Stomach (tissue), 9 donors: Measurements from ENCODE around the gene MYCL. TPM values are rescaled to one million over a fixed set of nuclear protein-coding genes. Genes with fewer than 3 reads are reported as not detected.

ENCODE experiments used
- DNase-seq, 2 donors: peaks; one replicate each; pipeline versions ENCODE4 v3.0.0 to v3.0.0-alpha.2; 2013 to 2019
- H3K27ac ChIP-seq, 5 donors: fragments of 200-600 bp in 4 of 5; sonication (generic) in 4 of 5; one replicate each; pipeline ENCODE4 v1.5.1; 2013 to 2019; ENCODE audit warnings: mild to moderate bottlenecking in 1 of 5, moderate library complexity in 1 of 5
- H3K27me3 ChIP-seq, 3 donors: fragments of 200-600 bp; sonication (generic); one replicate each; pipeline ENCODE4 v1.5.1; 2017 to 2019; ENCODE audit warnings: mixed run types in 1 of 3
- H3K36me3 ChIP-seq, 4 donors: fragments of 200-600 bp; sonication (generic); 1 replicate in 3 of 4; 2 replicates in 1 of 4; pipeline ENCODE4 v1.5.1; 2016 to 2019
- H3K4me1 ChIP-seq, 4 donors: fragments of 200-600 bp; sonication (generic); one replicate each; pipeline ENCODE4 v1.5.1; 2016 to 2019
- H3K4me3 ChIP-seq, 4 donors: fragments of 200-600 bp; sonication (generic) in 3 of 4; one replicate each; pipeline ENCODE4 v1.5.1; 2016 to 2019; ENCODE audit warnings: mild to moderate bottlenecking in 1 of 4
- H3K9me3 ChIP-seq, 4 donors: fragments of 200-600 bp; sonication (generic); one replicate each; pipeline ENCODE4 v1.5.1; 2016 to 2019
- EP300 ChIP-seq: sonication (generic); formaldehyde crosslinking; IDR thresholded peaks from one replicate; pipeline ENCODE4 v1.6.1; 2017; ENCODE audit warnings: antibody characterized with exemption
- POLR2A ChIP-seq, 4 donors: fragments of 450-650 bp; IDR thresholded peaks; one replicate each; pipeline ENCODE4 v1.6.1; 2016; ENCODE audit warnings: antibody characterized with exemption in 4 of 4, control low read depth in 2 of 4, mild to moderate bottlenecking in 1 of 4, moderate library complexity in 1 of 4
- POLR2AphosphoS5 ChIP-seq, 3 donors: sonication (generic); formaldehyde crosslinking; IDR thresholded peaks; one replicate each; pipeline ENCODE4 v1.6.1; 2016; ENCODE audit warnings: antibody characterized with exemption in 3 of 3
- WGBS, 5 donors: extraction: QIAGEN DNeasy Blood & Tissue Kit in 3 of 5; methylation state at CpG; one replicate each; pipeline versions ENCODE4 v1.1.5 to v1.1.7; 2013 to 2018; 5-methylcytosine and 5-hydroxymethylcytosine counted together
- intact Hi-C: fragments of 100-400 bp; cut with DNase I; formaldehyde crosslinking; loops from one replicate; pipeline ENCODE4 v1.15.1; 2023; ENCODE audit warnings: low total_unique reads
- polyA plus RNA-seq, 3 donors: library from polyadenylated mRNA; stranded (reverse); fragments of 200-250 nt; gene quantifications; one replicate each; pipeline ENCODE4 v1.2.3, GENCODE V29; 2013
- total RNA-seq, 5 donors: library from RNA; depleted of rRNA; stranded (reverse); fragments of >200 nt; gene quantifications; one replicate each; pipeline versions ENCODE4 v1.1.0 to v1.2.3, GENCODE V29; 2014 to 2016
- TF ChIP-seq, protein P1 (sequence below), 7 experiments: fragments of 450-650 bp in 4 of 7; fragments of 200-600 bp in 3 of 7; sonication (generic) in 3 of 7; IDR thresholded peaks; one replicate each; pipeline ENCODE4 v1.5.1; 2016 to 2019; ENCODE audit warnings: antibody characterized with exemption in 7 of 7, control low read depth in 2 of 7, mild to moderate bottlenecking in 1 of 7
- donor health status: healthy with polysubstance abuse.
- donor health status: Bipolar disorder and iron deficiency.
- donor health status: healthy.

The MYCL gene
- total and polyA plus RNA-seq, 8 donors = 0.61 to 39.4 (median 4.5) TPM; not detected in 1

DNA sequence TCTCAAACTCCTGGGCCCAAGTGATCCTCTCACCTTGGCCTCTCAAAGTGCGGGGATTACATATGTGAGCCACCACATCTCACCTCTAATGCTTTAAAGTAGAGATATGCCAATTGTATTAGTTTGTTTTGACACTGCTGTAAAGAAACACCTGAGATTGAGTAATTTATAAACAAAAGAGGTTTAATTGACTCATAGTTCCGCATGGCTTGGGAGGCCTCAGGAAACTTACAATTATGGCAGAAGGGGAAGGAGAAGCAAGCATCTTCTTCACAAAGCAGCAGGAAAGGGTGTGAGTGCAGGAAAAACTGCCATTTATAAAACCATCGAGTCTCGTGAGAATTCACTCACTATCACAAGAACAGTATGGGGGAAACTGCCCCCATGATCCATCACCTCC is 3.5 kb upstream of the MYCL start:
- WGBS, 5 donors = 77 to 87% (median 85%) methylated on average over 4 of the region's 4 CpGs
- no peak overlapping the region for H3K4me3 ChIP-seq
- TF ChIP-seq POLR2A (IDR thresholded peaks at IDR 0.05) = no peak
- TF ChIP-seq, protein P1, sequence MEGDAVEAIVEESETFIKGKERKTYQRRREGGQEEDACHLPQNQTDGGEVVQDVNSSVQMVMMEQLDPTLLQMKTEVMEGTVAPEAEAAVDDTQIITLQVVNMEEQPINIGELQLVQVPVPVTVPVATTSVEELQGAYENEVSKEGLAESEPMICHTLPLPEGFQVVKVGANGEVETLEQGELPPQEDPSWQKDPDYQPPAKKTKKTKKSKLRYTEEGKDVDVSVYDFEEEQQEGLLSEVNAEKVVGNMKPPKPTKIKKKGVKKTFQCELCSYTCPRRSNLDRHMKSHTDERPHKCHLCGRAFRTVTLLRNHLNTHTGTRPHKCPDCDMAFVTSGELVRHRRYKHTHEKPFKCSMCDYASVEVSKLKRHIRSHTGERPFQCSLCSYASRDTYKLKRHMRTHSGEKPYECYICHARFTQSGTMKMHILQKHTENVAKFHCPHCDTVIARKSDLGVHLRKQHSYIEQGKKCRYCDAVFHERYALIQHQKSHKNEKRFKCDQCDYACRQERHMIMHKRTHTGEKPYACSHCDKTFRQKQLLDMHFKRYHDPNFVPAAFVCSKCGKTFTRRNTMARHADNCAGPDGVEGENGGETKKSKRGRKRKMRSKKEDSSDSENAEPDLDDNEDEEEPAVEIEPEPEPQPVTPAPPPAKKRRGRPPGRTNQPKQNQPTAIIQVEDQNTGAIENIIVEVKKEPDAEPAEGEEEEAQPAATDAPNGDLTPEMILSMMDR (IDR thresholded peaks at IDR 0.05) = no peak
- no peak for TF ChIP-seq EP300
- no peak for TF ChIP-seq POLR2AphosphoS5 (IDR thresholded peaks at IDR 0.05)

GRCh38 chr1:39902460-39902807 is 717 bp upstream of the MYCL start:
- Histone ChIP-seq H3K4me3 (peak overlapping the region; percentile 64 to 78 (median 68)), H3K27ac (peak overlapping the region in 4 of 5 donors; percentile 79 to 87 (median 82)), H3K9me3 (no peaks in the 10 kb centered on the region), H3K36me3 (no peaks in the 10 kb centered on the region), H3K27me3 (peaks cover 0 to 62% (median 27%) of the 10 kb centered on the region in 3 donors), H3K4me1 (peaks cover 10 to 44% (median 34%) of the 10 kb centered on the region in 4 donors)
- intact Hi-C loops = loop anchor here (5.0 kb wide), 1 partner anchor 85 kb away; no protein-coding TSS in a partner anchor
- no peak for TF ChIP-seq POLR2AphosphoS5 (IDR thresholded peaks at IDR 0.05)
- 10 to 16% (median 14%) methylated on average over 13 of the region's 13 CpGs for WGBS, 5 donors
- DNase-seq = no peak

More for the DNA sequence above, 3.5 kb upstream of the MYCL start:
- no peak overlapping the region for H3K27ac ChIP-seq
- no peak for DNase-seq
- peaks cover 0 to 45% (median 22%) of the 10 kb centered on the region in 3 donors for H3K27me3 ChIP-seq
- peaks cover 0 to 14% (median 7%) of the 10 kb centered on the region in 4 donors for H3K9me3 ChIP-seq
- no peaks in the 10 kb centered on the region for H3K36me3 ChIP-seq
- H3K4me1 ChIP-seq = peaks cover 10 to 24% (median 22%) of the 10 kb centered on the region in 4 donors
- intact Hi-C loops = no loop called here

DNA sequence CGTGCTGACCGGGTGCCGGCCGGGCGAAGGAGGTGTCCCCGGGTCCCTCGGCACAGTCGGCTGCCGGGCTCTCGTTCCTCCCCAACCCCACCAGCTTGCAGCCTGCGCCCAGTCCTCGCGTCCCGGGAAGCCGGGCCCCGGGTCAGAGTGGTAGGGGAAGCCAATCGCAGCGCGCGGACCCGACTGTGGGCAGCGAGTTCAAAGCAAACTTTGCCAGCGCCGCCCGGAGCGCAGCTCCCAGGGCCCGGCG is 328 bp downstream of the MYCL start:
- no peak for TF ChIP-seq EP300
- TF ChIP-seq, protein P1 (IDR thresholded peaks at IDR 0.05) = no peak
- no peak for TF ChIP-seq POLR2A (IDR thresholded peaks at IDR 0.05)
- TF ChIP-seq POLR2AphosphoS5 (IDR thresholded peaks at IDR 0.05) = no peak
- Histone ChIP-seq H3K4me3 (peak overlapping the region; percentile 64 to 78 (median 68)), H3K27ac (peak overlapping the region; percentile 68 to 90 (median 80)), H3K4me1 (peaks cover 10 to 44% (median 34%) of the 10 kb centered on the region in 4 donors), H3K27me3 (peaks cover 0 to 62% (median 27%) of the 10 kb centered on the region in 3 donors), H3K36me3 (no peaks in the 10 kb centered on the region), H3K9me3 (no peaks in the 10 kb centered on the region)
- 0 to 2% (median 1%) methylated on average over 11 to 28 of the region's 28 CpGs for WGBS, 5 donors
- DNase-seq = peak in 1 of 2 donors; percentile 69
- intact Hi-C loops = loop anchor here (5.0 kb wide), 1 partner anchor 84 kb away; no protein-coding TSS in a partner anchor

- 2 to 14% (median 4%) methylated on average over 10 to 64 of the region's 64 CpGs for WGBS, 5 donors
- TF ChIP-seq POLR2AphosphoS5 (IDR thresholded peaks at IDR 0.05) (no peak), EP300 (no peak), POLR2A (IDR thresholded peaks at IDR 0.05) (no peak)
- TF ChIP-seq, protein P1 (IDR thresholded peaks at IDR 0.05) = no peak
- Histone ChIP-seq H3K9me3 (no peaks in the 10 kb centered on the region), H3K27me3 (peaks cover 0 to 62% (median 27%) of the 10 kb centered on the region in 3 donors), H3K27ac (peak overlapping the region; percentile 68 to 90 (median 80)), H3K36me3 (no peaks in the 10 kb centered on the region), H3K4me3 (peak overlapping the region; percentile 64 to 78 (median 68)), H3K4me1 (peaks cover 10 to 44% (median 37%) of the 10 kb centered on the region in 4 donors)
- peak; percentile 43 to 55 for DNase-seq
- intact Hi-C loops = loop anchor here (5.0 kb wide), 1 partner anchor 84 kb away; no protein-coding TSS in a partner anchor
Observed at GRCh38 chr1:39900662-39901463, 854 bp downstream of the MYCL start.
